ENCODE results near the gene BHLHE41.
A peak's percentile ranks its signal among the peaks of the same experiment; 100 is the strongest.

The BHLHE41 gene

GRCh38 chr12:26133521-26133920 is 8.7 kb upstream of the BHLHE41 start:
- DNase-seq = no peak

GRCh38 chr12:26132866-26133265 is 8.0 kb upstream of the BHLHE41 start:
- DNase-seq = no peak

- DNase-seq = no peak
Observed at GRCh38 chr12:26131936-26132335, 7.1 kb upstream of the BHLHE41 start.

- no peak for DNase-seq
Observed at GRCh38 chr12:26130728-26131127, 5.9 kb upstream of the BHLHE41 start.

GRCh38 chr12:26128168-26128567 is 3.3 kb upstream of the BHLHE41 start:
- no peak for DNase-seq

GRCh38 chr12:26127404-26127803 is 2.6 kb upstream of the BHLHE41 start:
- DNase-seq = no peak

- peak in 1 of 2 donors; percentile 50 for DNase-seq
Observed at GRCh38 chr12:26126340-26127284, 1.8 kb upstream of the BHLHE41 start.

- DNase-seq = peak in 1 of 2 donors; percentile 56
Observed at GRCh38 chr12:26125400-26126339, 833 bp upstream of the BHLHE41 start.

- DNase-seq = no peak
Observed at GRCh38 chr12:26123482-26123980, 1.3 kb downstream of the BHLHE41 start.

GRCh38 chr12:26122681-26123481 is 2.0 kb downstream of the BHLHE41 start:
- DNase-seq = peak in 1 of 2 donors; percentile 40

GRCh38 chr12:26122061-26122680 is 2.7 kb downstream of the BHLHE41 start:
- peak in 1 of 2 donors; percentile 32 for DNase-seq

GRCh38 chr12:26121323-26122060 is 3.3 kb downstream of the BHLHE41 start:
- no peak for DNase-seq

GRCh38 chr12:26120561-26121274 is 4.1 kb downstream of the BHLHE41 start:
- DNase-seq = no peak

GRCh38 chr12:26119391-26119989 is 5.3 kb downstream of the BHLHE41 start:
- DNase-seq = no peak

GRCh38 chr12:26118308-26118707 is 6.5 kb downstream of the BHLHE41 start:
- DNase-seq = no peak

GRCh38 chr12:26116829-26117715 is 7.8 kb downstream of the BHLHE41 start:
- DNase-seq = no peak

- DNase-seq = no peak
Observed at GRCh38 chr12:26114720-26115401, 10.0 kb downstream of the BHLHE41 start.
